ENCODE results near the gene GNAQ.
"Not testable (repeated sequence)": the region's sequence is repeated elsewhere in the genome, so short reads cannot be mapped to it uniquely, and the experiment has no call there.

GNAQ gene

DNA sequence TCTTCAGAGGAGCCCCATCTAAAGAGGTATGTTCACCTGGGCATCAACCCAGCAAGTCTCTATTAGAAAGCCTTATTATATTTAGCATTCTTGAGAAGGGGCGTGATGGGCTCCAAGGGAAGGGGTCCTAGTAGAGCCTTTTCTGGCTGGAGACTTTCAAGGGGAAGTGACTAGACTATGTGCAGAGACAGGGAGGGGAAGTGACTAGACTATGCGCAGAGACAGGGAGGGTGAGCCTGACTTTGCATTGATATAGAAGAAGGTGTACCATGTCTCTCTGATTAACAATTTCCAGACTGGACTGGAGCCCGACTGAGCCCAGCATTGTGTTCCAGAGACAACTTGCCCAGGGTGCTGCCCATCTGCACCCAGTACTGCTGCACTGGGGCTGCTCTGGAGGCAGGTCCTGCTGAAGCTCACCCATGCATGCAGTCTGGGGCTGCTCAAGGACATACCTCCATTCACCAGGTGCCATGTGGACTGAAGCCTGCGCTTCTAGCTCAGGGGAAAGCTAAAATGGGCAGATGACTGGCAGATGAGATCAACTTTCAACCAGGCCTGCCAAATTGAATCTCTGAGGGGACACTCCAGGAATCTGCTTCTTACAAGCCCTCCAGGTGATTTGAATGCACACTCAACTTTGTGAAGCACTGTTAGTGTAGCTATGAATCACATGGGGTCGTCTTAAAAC is 300.5 kb downstream of the GNAQ start:
- no peak for DNase-seq (ENCODE audit: low read depth)

- no peak for DNase-seq (ENCODE audit: low read depth)
Measured at GRCh38 chr9:77729177-77729576, 302.4 kb downstream of the GNAQ start.

DNA sequence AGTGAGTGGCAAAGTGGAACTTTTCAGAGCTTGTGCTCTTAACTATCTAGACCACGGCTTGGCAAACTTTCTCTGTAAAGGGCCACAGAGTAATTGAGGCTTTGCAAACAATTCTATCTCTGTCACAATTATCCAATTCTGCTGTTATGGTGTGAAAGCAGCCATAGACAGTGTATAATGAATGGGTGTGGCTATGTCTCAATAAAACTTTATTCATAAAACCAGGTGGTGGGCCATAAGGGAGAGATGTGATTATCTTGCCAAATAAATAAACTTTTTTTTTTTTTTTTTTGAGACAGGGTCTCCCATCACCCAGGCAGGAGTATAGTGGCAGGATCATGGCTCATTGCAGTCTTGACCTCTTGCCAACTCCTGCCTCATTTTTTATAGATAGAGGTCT is 304.8 kb downstream of the GNAQ start:
- no peak for DNase-seq (ENCODE audit: low read depth)

- DNase-seq (ENCODE audit: low read depth) = no peak
Measured at GRCh38 chr9:77726289-77726688, 305.3 kb downstream of the GNAQ start.

DNA sequence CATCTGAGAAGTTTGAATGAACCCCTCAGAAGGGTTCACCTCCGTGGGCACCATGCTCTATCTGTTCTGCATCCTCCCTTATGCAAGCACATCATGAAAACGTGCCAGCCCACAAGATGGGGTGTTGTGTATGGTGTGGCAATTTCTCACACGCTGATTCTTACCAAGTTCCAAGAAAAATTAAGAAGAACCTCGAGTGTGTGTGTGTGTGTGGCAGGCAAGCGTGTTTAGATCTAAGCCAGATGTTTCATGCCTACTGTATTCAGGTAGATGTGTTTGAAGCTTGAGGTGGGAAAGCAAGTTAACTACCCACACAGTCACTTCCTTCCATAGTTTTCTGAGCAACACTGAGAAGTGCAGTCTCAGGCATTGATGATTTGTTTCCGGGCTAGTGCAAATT is 305.8 kb downstream of the GNAQ start:
- no peak for DNase-seq (ENCODE audit: low read depth)

- DNase-seq (ENCODE audit: low read depth) = no peak
Measured at GRCh38 chr9:77725046-77725694, 306.4 kb downstream of the GNAQ start.

DNA sequence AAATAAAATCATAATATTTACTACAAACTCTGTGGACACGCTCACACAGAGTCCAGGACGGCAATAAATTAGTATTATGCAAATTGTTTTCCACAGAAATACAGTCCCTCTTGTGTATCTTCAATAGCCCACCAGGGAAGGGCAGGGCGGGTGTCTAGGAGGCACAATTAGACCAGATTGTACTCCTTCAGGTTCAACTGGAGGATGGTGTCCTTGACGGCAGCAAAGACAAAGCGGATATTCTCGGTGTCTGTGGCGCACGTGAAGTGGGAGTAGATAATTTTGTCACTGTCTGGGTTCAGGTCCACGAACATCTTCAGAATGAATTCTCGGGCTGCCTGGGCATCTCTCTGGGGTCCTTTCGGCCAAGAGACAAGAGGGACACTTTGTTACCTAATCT is 310.5 kb downstream of the GNAQ start:
- not testable (repeated sequence) for DNase-seq (ENCODE audit: low read depth)

DNA sequence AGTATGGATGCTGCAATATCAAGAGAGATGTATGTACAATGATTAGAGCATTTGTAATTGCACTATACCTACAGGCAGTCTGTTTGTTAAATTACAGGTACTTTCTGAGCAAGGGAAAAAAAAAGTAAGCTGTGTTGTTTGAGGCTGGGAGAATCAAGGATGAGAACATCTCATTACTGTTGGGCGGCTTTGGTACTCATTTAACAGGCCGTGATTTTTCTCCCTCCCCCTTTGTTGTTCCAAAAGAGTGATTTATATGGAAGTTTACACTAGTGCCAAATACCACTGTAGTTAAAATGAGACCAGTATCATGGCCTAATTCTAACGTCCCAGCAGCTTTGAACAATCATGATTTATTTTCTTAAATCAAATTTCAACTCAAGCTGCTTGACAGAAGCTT is 312.3 kb downstream of the GNAQ start:
- no peak for DNase-seq (ENCODE audit: low read depth)

- not testable (repeated sequence) for DNase-seq (ENCODE audit: low read depth)
Measured at GRCh38 chr9:77718298-77718640, 313.3 kb downstream of the GNAQ start.

GRCh38 chr9:77717608-77718297 is 313.9 kb downstream of the GNAQ start:
- not testable (repeated sequence) for DNase-seq (ENCODE audit: low read depth)

DNA sequence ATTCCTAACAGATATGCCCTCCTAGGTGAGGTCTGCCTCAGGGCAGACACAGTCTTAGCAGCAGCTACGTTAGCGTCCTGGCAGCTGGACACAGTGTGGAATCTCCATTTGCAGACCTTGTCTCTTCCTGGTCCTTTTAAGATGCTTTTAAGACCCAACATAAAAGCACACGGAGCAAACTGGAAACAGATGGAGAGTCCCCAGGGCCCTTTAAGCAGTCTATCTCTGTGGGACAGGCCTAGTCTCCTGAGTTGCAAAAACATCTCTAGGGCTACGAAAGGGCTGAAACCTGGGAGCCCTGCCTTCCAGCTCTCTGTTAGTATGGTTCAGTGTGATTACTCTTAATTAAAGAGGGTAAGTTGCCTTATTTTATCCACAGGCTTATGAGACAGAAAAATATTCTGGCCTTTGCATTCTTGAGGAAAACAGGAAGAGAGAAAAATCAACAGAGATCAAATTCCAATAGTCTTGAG is 317.5 kb downstream of the GNAQ start:
- no peak for DNase-seq (ENCODE audit: low read depth)

DNA sequence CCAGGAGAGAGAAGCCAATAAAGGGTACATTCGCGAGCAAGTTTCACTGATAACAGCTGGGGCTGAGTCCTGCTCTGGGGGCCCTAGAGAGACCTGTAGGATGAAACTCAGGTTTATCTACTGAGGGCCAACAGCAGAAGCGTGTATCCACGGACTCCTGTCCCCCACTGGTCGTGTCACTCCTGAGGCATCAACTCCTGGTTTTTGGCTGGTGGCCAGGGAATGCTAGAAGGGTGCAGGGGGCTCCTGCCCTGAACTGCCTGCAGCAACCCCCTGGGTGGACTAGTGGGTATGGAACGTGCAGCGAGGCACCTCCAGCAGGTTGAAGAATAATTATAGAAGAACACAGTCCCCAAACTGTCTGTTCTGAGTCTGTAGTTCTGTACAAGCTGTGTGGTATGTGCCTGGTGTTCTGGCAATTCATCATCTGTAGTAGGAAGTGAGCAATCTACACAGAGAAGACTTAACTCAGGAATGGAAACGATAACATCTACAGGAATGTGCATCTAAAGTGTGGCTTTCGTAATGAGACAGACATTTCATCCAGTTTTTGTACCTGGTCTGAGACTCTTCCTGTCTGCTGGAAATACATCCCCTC is 319.0 kb downstream of the GNAQ start:
- no peak for DNase-seq (ENCODE audit: low read depth)

DNA sequence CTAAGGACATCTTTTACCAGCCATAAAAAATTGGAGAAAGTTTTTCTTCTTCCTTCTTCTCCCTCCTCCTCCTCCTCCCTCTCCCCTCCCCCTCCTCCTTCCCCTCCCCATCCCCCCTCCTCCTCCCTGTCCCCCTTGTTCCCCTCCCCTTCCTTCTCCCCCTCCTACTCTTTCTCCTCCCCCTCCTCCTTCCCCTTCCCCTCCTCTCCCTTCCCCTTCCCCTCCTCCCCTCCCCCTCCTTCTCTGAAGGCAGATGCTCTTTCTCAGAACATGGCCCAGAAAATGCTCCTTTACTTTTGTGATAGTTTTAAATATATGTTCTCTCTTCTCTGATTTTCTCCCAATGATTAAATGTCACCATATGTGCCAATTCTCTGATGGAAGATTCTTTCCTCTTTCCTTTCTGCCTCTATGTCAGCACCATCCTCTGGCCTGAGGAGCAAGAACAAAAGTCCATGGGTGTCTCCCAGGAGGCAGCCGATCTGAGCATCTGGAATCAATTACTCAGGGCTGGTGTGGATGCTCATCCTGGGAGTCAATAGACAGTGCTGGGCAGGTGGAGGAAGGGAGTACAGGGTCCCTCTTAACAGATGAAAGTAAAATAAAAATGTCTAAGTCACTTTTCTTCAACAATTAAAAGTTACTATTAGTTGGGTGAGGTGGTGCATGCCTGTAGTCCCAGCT is 320.5 kb downstream of the GNAQ start:
- DNase-seq (ENCODE audit: low read depth) = no peak

DNA sequence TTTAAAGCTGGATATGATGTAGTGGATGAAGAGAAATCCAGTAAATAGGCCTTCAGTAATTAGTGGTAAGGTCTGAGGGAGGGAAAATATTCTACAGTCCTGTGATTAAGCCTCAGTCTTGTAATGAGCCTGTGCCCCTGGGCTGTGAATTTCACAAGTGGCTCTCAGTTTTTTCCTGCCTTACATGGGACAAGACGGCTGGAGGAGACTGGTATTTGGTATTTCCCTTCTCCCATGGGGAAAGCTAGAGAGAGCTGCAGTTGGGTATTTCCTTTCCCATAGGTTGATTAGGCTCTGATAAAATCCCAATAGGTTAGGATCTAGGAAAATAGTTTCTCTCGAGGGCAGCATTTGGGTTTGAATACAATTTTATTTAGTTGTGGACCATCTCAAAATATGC is 321.3 kb downstream of the GNAQ start:
- no peak for DNase-seq (ENCODE audit: low read depth)

GRCh38 chr9:77708064-77708815 is 323.4 kb downstream of the GNAQ start:
- DNase-seq (ENCODE audit: low read depth) = no peak

DNA sequence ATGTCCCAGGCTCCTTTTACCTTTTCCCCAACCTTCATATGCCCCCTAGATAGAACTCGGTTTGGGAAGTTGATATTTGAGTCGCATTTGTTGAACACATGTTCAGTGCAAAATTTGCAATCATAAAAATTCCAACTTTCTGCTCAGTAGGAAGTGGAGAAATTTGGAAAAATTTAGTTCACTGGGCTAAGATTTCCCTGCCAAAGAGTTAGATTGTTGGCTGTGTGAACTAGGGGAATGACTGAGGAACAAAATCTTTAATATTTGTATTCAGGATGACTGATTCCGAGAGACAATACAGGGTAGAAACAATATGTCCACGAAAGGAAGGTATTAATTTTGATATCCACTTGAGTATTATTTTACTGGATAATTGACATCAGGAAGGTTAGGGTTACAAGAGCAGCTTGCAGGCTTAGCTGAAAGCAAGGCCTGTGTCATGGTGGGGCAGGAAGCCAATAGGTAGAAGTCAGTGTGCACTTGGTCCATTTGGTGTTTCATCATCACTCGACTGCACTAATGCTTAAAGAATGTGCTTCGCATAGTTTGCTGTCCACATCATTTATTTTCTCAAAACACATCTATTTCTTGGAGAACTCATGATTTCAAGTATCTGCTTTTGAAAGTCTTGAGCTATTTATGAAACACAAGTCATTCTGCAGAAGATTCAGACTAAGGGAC is 324.1 kb downstream of the GNAQ start:
- no peak for DNase-seq (ENCODE audit: low read depth)

GRCh38 chr9:77705636-77706035 is 326.0 kb downstream of the GNAQ start:
- no peak for DNase-seq (ENCODE audit: low read depth)

DNA sequence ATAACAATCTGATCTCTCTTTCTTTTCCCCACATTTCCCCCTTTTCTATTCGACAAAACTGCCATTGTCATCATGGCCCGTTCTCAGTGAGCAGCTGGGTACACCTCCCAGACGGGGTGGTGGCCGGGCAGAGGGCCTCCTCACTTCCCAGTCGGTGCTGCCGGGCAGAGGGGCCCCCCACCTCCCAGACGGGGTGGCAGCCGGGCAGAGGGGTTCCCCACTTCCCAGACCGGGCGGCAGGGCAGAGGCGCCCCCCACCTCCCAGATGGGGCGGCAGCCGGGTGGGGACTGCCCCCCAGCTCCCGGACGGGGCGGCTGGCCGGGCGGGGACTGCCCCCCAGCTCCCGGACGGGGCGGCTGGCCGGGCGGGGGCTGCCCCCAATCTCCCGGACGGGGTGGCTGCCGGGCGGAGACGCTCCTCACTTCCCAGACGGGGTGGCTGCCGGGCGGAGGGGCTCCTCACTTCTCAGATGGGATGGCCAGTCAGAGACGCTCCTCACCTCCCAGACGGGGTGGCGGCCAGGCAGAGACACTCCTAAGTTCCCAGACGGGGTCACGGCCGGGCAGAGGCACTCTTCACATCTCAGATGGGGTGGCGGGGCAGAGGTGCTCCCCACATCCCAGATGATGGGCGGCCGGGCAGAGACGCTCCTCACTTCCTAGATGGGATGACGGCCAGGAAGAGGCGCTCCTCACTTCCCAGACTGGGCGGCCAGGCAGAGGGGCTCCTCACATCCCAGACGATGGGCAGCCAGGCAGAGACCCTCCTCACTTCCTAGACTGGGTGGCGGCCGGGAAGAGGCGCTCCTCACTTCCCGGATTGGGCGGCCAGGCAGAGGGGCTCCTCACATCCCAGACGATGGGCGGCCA is 328.9 kb downstream of the GNAQ start:
- not testable (repeated sequence) for DNase-seq (ENCODE audit: low read depth)

DNA sequence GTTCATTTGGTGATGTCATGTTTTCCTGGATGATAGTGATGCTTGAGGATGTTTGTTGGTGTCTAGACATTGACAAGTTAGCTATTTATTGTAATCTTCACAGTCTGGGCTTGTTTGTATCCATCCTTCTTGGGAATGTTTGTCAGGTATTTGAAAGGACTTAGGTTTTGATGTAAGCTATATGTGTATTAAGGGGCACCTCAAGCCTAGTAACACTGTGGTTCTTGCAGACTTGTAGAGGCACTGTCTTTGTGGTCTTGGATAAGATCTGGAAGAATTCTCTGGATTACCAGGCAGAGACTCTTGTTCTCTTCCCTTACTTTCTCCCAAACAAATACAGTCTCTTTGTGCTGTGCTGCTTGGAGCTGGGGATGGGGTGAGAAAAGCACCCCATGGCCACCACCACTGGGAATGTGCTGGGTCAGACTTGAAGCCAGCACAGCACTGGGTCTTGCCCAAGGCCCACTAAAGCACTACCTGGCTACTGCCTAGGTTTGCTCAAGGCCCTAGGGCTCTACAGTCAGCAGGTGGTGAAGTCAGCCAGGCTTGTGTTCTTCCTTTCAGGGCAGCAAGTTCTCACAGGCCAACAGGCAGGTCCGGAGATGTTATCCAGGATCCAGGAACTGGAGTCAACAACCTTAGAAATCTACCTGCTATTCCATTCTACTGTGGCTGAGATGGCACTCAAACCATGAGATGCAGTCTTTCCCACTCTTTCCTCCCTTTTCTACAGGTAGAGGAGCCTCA is 334.2 kb downstream of the GNAQ start:
- no peak for DNase-seq (ENCODE audit: low read depth)
